Stimulated activated CD8-positive, alpha-beta memory T cell treated with anti-CD3 and anti-CD28 coated beads, Interleukin-2, amount 100 ng/mL, for 1 hour (primary cell): ENCODE measurements around the gene NHLRC2.
"Not testable (repeated sequence)": the region's sequence is repeated elsewhere in the genome, so short reads cannot be mapped to it uniquely, and the experiment has no call there.

Source experiments
- DNase-seq, 2 donors: peaks; one replicate each; pipeline ENCODE4 v3.0.0-alpha.2; 2020; ENCODE audit warnings: low read depth in 2 of 2

The NHLRC2 gene

GRCh38 chr10:113939212-113939860 lies 84.9 kb downstream of the NHLRC2 start:
- DNase-seq, result no peak

GRCh38 chr10:113941140-113941539 lies 86.7 kb downstream of the NHLRC2 start:
- no peak for DNase-seq

GRCh38 chr10:113943196-113943595 lies 88.7 kb downstream of the NHLRC2 start:
- not testable (repeated sequence) for DNase-seq

GRCh38 chr10:113945075-113945686 lies 90.7 kb downstream of the NHLRC2 start:
- DNase-seq, result no peak

- no peak for DNase-seq
These were observed 91.2 kb downstream of the NHLRC2 start for GRCh38 chr10:113945687-113946085.

GRCh38 chr10:113947184-113948041 lies 93.0 kb downstream of the NHLRC2 start:
- DNase-seq, result no peak

- DNase-seq, result no peak
These were observed 93.6 kb downstream of the NHLRC2 start for GRCh38 chr10:113948048-113948447.

GRCh38 chr10:113950268-113950667 lies 95.8 kb downstream of the NHLRC2 start:
- no peak for DNase-seq

GRCh38 chr10:113953505-113954272 lies 99.2 kb downstream of the NHLRC2 start:
- DNase-seq, result no peak

GRCh38 chr10:113954409-113954808 lies 99.9 kb downstream of the NHLRC2 start:
- DNase-seq, result no peak

GRCh38 chr10:113957013-113957412 lies 102.6 kb downstream of the NHLRC2 start:
- no peak for DNase-seq

GRCh38 chr10:113958631-113959382 lies 104.3 kb downstream of the NHLRC2 start:
- DNase-seq, result no peak

GRCh38 chr10:113959383-113959760 lies 104.9 kb downstream of the NHLRC2 start:
- no peak for DNase-seq

GRCh38 chr10:113960617-113961181 lies 106.2 kb downstream of the NHLRC2 start:
- DNase-seq, result peak; percentile 0 to 2

- DNase-seq, result peak; percentile 3 to 34
These were observed 106.9 kb downstream of the NHLRC2 start for GRCh38 chr10:113961182-113962031.

GRCh38 chr10:113965077-113965476 lies 110.6 kb downstream of the NHLRC2 start:
- no peak for DNase-seq

GRCh38 chr10:113965683-113966082 lies 111.2 kb downstream of the NHLRC2 start:
- no peak for DNase-seq
